KMS-11 (cell line): ENCODE measurements around the gene ERFE.

Source experiments
- H2AFZ ChIP-seq: fragments of 200-600 bp; sonication (generic); 2 replicates; pipeline ENCODE4 v1.6.1; 2016; ENCODE audit warnings: antibody characterized with exemption, mixed run types, low read depth
- H3K27ac ChIP-seq: fragments of 200-600 bp; sonication (generic); 2 replicates; pipeline ENCODE4 v1.6.1; 2016; ENCODE audit warnings: mild to moderate bottlenecking, mixed run types
- H3K27me3 ChIP-seq: fragments of 200-600 bp; sonication (generic); 2 replicates; pipeline ENCODE4 v1.6.1; 2017; ENCODE audit warnings: mild to moderate bottlenecking, low read depth, mixed run types, moderate library complexity; ENCODE audit not compliant: insufficient read depth
- H3K36me3 ChIP-seq: fragments of 200-600 bp; sonication (generic); 2 replicates; pipeline ENCODE4 v1.6.1; 2017; ENCODE audit warnings: mild to moderate bottlenecking, mixed run types; ENCODE audit not compliant: insufficient read depth
- H3K4me1 ChIP-seq: fragments of 200-600 bp; sonication (generic); 2 replicates; pipeline ENCODE4 v1.6.1; 2016; ENCODE audit warnings: mild to moderate bottlenecking, low read depth, mixed run types; ENCODE audit not compliant: poor library complexity, severe bottlenecking
- H3K4me2 ChIP-seq: fragments of 200-600 bp; sonication (generic); 2 replicates; pipeline ENCODE4 v1.7.0; 2016; ENCODE audit warnings: mild to moderate bottlenecking, mixed run types
- H3K4me3 ChIP-seq: fragments of 200-600 bp; sonication (generic); IDR thresholded peaks from 2 replicates; pipeline ENCODE4 v1.6.1; 2017; ENCODE audit warnings: low read depth, low read length, mixed read lengths; ENCODE audit not compliant: insufficient read depth
- H3K79me2 ChIP-seq: fragments of 200-600 bp; sonication (generic); 2 replicates; pipeline ENCODE4 v1.6.1; 2016; ENCODE audit warnings: low read depth, mixed run types; ENCODE audit not compliant: insufficient read depth
- H3K9ac ChIP-seq: fragments of 200-600 bp; sonication (generic); 2 replicates; pipeline ENCODE4 v1.6.1; 2016; ENCODE audit warnings: mild to moderate bottlenecking, mixed run types
- H4K20me1 ChIP-seq: fragments of 200-600 bp; sonication (generic); 2 replicates; pipeline ENCODE4 v1.6.1; 2016; ENCODE audit warnings: mild to moderate bottlenecking, mixed run types; ENCODE audit not compliant: insufficient read depth
- TF ChIP-seq, protein P1 (sequence below): fragments of 200-600 bp; sonication (generic); conservative IDR thresholded peaks from 2 replicates; pipeline ENCODE4 v1.6.1; 2017; ENCODE audit warnings: low read depth, mild to moderate bottlenecking, antibody characterized with exemption, low read length, moderate library complexity, mixed read lengths

ERFE gene

DNA sequence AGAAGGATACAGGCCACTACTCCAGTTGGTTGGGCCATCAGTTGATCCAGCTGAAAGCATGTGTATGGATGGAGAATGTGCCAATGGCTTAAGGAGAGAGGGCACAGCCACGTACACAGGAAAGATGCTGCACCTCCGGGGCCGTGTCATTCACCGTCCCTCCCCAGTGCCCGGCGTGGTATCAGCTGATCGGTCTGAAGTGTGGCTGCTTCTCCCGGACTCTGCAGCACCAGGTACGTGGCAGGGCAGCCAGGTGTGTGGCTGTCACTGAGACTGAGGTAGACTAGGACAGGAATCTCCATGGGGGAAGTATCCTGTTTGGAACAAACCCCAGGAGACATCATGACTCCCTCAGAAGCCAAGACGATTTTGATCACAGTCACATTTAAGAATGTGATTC is 4.2 kb upstream of the ERFE start:
- Histone ChIP-seq H3K4me2 (no peak overlapping the region), H2AFZ (no peak overlapping the region), H3K36me3 (no peaks in the 10 kb centered on the region), H3K79me2 (no peaks in the 10 kb centered on the region), H3K27me3 (no peaks in the 10 kb centered on the region), H3K4me3 (no peak overlapping the region), H4K20me1 (no peaks in the 10 kb centered on the region), H3K4me1 (no peaks in the 10 kb centered on the region), H3K27ac (no peak overlapping the region), H3K9ac (no peak overlapping the region)
- TF ChIP-seq, protein P1, sequence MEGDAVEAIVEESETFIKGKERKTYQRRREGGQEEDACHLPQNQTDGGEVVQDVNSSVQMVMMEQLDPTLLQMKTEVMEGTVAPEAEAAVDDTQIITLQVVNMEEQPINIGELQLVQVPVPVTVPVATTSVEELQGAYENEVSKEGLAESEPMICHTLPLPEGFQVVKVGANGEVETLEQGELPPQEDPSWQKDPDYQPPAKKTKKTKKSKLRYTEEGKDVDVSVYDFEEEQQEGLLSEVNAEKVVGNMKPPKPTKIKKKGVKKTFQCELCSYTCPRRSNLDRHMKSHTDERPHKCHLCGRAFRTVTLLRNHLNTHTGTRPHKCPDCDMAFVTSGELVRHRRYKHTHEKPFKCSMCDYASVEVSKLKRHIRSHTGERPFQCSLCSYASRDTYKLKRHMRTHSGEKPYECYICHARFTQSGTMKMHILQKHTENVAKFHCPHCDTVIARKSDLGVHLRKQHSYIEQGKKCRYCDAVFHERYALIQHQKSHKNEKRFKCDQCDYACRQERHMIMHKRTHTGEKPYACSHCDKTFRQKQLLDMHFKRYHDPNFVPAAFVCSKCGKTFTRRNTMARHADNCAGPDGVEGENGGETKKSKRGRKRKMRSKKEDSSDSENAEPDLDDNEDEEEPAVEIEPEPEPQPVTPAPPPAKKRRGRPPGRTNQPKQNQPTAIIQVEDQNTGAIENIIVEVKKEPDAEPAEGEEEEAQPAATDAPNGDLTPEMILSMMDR: no peak

GRCh38 chr2:238155051-238155760 is 3.6 kb upstream of the ERFE start:
- no peak overlapping the region for H3K9ac ChIP-seq
- H3K36me3 ChIP-seq: no peaks in the 10 kb centered on the region
- H3K27me3 ChIP-seq: no peaks in the 10 kb centered on the region
- no peaks in the 10 kb centered on the region for H4K20me1 ChIP-seq
- no peaks in the 10 kb centered on the region for H3K4me1 ChIP-seq
- no peak overlapping the region for H2AFZ ChIP-seq
- H3K4me2 ChIP-seq: no peak overlapping the region
- no peak overlapping the region for H3K4me3 ChIP-seq
- TF ChIP-seq, protein P1: no peak
- no peak overlapping the region for H3K27ac ChIP-seq
- no peaks in the 10 kb centered on the region for H3K79me2 ChIP-seq

- Histone ChIP-seq H3K9ac (no peak overlapping the region), H3K36me3 (no peaks in the 10 kb centered on the region), H3K27ac (no peak overlapping the region), H4K20me1 (no peaks in the 10 kb centered on the region), H3K4me3 (no peak overlapping the region), H2AFZ (no peak overlapping the region), H3K27me3 (no peaks in the 10 kb centered on the region), H3K4me1 (no peaks in the 10 kb centered on the region), H3K79me2 (no peaks in the 10 kb centered on the region), H3K4me2 (no peak overlapping the region)
- TF ChIP-seq, protein P1: no peak
Measured at GRCh38 chr2:238155761-238156694, 2.7 kb upstream of the ERFE start.

GRCh38 chr2:238157506-238158017 is 1.2 kb upstream of the ERFE start:
- H3K27me3 ChIP-seq: no peaks in the 10 kb centered on the region
- no peak overlapping the region for H3K4me2 ChIP-seq
- H3K27ac ChIP-seq: no peak overlapping the region
- no peak overlapping the region for H3K9ac ChIP-seq
- no peaks in the 10 kb centered on the region for H4K20me1 ChIP-seq
- H3K4me3 ChIP-seq: no peak overlapping the region
- H2AFZ ChIP-seq: no peak overlapping the region
- no peaks in the 10 kb centered on the region for H3K79me2 ChIP-seq
- no peaks in the 10 kb centered on the region for H3K4me1 ChIP-seq
- no peaks in the 10 kb centered on the region for H3K36me3 ChIP-seq
- TF ChIP-seq, protein P1: no peak
